GM23248 (cell line): ENCODE results near the gene ELF1. TPM values are rescaled to one million over a fixed set of nuclear protein-coding genes. Genes with fewer than 3 reads are reported as not detected.

Experiments
- DNase-seq: peaks from one replicate; pipeline ENCODE4 v3.0.0-alpha.2; 2015
- H2AFZ ChIP-seq: fragments of 200-600 bp; sonication (generic); 2 replicates; pipeline ENCODE4 v1.6.1; 2016; ENCODE audit warnings: antibody characterized with exemption
- H3F3A ChIP-seq: fragments of 200-600 bp; sonication (generic); 2 replicates; pipeline ENCODE4 v1.6.1; 2016; ENCODE audit warnings: mild to moderate bottlenecking, antibody characterized with exemption, mixed run types; ENCODE audit not compliant: insufficient read depth
- H3K27ac ChIP-seq: fragments of 200-600 bp; sonication (generic); 2 replicates; pipeline ENCODE4 v1.5.1; 2016; ENCODE audit warnings: mild to moderate bottlenecking
- H3K27me3 ChIP-seq: fragments of 200-600 bp; sonication (generic); replicated peaks from 2 replicates; pipeline ENCODE4 v1.6.1; 2016; ENCODE audit warnings: mild to moderate bottlenecking; ENCODE audit not compliant: insufficient read depth
- H3K36me3 ChIP-seq: fragments of 200-600 bp; sonication (generic); 2 replicates; pipeline ENCODE4 v1.6.1; 2016; ENCODE audit warnings: low read depth, mild to moderate bottlenecking
- H3K4me1 ChIP-seq: fragments of 200-600 bp; sonication (generic); 2 replicates; pipeline ENCODE4 v1.6.1; 2016; ENCODE audit warnings: mild to moderate bottlenecking; ENCODE audit not compliant: insufficient read depth
- H3K4me2 ChIP-seq: fragments of 200-600 bp; sonication (generic); one replicate; pipeline ENCODE4 v1.6.1; 2016; ENCODE audit warnings: mild to moderate bottlenecking; ENCODE audit not compliant: unreplicated experiment
- H3K4me3 ChIP-seq: fragments of 200-600 bp; sonication (generic); 2 replicates; pipeline ENCODE4 v1.5.1; 2016; ENCODE audit warnings: mild to moderate bottlenecking
- H3K79me2 ChIP-seq: fragments of 200-600 bp; sonication (generic); 2 replicates; pipeline ENCODE4 v1.6.1; 2016; ENCODE audit warnings: mild to moderate bottlenecking; ENCODE audit not compliant: insufficient read depth
- H3K9ac ChIP-seq: fragments of 200-600 bp; sonication (generic); 2 replicates; pipeline ENCODE4 v1.6.1; 2016; ENCODE audit warnings: mild to moderate bottlenecking
- H3K9me2 ChIP-seq: fragments of 200-600 bp; sonication (generic); 2 replicates; pipeline ENCODE4 v1.6.1; 2016; ENCODE audit warnings: mixed run types, mild to moderate bottlenecking, moderate library complexity; ENCODE audit not compliant: insufficient read depth
- H3K9me3 ChIP-seq: fragments of 200-600 bp; sonication (generic); one replicate; pipeline ENCODE4 v1.6.1; 2017; ENCODE audit warnings: low read depth
- H4K20me1 ChIP-seq: fragments of 200-600 bp; sonication (generic); 2 replicates; pipeline ENCODE4 v1.6.0; 2016; ENCODE audit not compliant: insufficient read depth
- EZH2 ChIP-seq: fragments of 200-600 bp; sonication (generic); IDR thresholded peaks from 2 replicates; pipeline ENCODE4 v1.6.1; 2018; ENCODE audit warnings: antibody characterized with exemption, mild to moderate bottlenecking; ENCODE audit not compliant: insufficient read depth, poor library complexity, severe bottlenecking
- EZH2phosphoT487 ChIP-seq: fragments of 200-600 bp; sonication (generic); IDR thresholded peaks from 2 replicates; pipeline ENCODE4 v1.6.1; 2018; ENCODE audit warnings: antibody characterized with exemption, moderate library complexity, mild to moderate bottlenecking, low read depth; ENCODE audit not compliant: insufficient read depth
- WGBS, 2 experiments: methylation state at CpG; one replicate each; pipeline ENCODE4 v1.1.6; 2015 to 2017; ENCODE audit warnings: low lambda C conversion rate in 2 of 2, low coverage in 1 of 2; ENCODE audit errors: missing lambda C conversion rate in 2 of 2; 5-methylcytosine and 5-hydroxymethylcytosine counted together
- in situ Hi-C: fragments of 300-500 bp; cut with MboI; formaldehyde crosslinking; loops from 2 replicates; pipeline ENCODE4 v1.15.0; 2020
- polyA plus RNA-seq: library from polyadenylated mRNA; unstranded; fragments of >200 nt; fragmentation: Nextera tagmentation; extraction: Ambion mirVana; gene quantifications from 2 replicates; pipeline ENCODE4 v1.2.1, GENCODE V29; 2016
- total RNA-seq: library from RNA; depleted of rRNA; stranded (reverse); fragments of >200 nt; shearing (Covaris generic); gene quantifications from 2 replicates; pipeline ENCODE4 v1.2.3, GENCODE V29; 2014

Gene ELF1
- total and polyA plus RNA-seq, 2 experiments from 2014 or later: 36.1 to 42.7 TPM

DNA sequence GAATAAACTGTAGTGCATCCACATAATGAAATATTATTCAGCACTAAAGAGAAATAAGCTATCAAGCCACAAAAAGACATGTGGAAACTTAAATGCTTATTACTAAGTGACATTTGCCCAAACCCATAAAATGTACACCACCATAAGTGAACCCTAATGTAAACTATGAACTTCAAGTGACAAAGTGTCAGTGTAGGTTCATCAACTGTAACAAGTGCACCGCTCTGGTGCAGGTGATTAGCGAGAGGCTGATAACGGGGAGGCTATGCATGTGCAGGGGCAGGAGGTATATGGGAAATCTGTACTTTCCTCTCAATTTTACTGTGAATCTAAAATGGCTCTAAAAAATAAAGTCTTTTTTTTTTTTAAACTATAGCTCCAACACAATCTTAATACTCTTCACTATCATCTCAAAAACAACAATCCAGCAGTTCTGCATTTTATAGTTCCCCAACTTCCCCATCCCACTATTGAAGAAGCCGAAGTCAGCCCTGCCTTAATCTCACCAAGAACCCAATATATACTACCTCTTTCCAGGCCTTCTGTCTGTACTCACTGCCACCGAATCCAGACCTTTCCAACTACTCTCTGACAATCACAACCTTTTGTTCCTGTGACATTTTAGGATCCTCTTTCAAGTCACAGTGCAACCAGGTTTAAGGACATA lies 22.6 kb downstream of the ELF1 start:
- TF ChIP-seq EZH2: no peak
- TF ChIP-seq EZH2phosphoT487: no peak
- Histone ChIP-seq H3K79me2 (peaks cover 100% of the 10 kb centered on the region), H3K4me1 (no peaks in the 10 kb centered on the region)

DNA sequence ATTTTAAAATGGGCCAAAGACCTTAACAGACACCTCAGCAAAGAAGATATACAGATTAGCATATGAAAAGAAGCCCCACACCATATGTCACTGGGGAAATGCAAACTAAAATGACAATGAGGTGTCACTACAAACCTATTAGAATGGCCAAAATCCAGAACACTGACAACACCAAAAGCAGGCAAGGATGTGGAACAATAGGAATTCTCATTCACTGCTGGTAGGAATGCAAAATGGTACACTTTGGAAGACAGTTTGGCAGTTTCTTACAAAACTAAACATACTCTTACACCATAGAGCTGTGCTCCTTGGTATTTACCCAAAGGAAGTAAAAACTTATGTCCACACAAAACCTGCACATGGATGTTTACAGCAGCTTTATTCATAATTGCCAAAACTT lies 23.1 kb downstream of the ELF1 start:
- no peak for TF ChIP-seq EZH2phosphoT487
- TF ChIP-seq EZH2: no peak
- Histone ChIP-seq H3K4me1 (no peaks in the 10 kb centered on the region), H2AFZ (no peak overlapping the region), H3K9ac (no peak overlapping the region), H3K4me3 (no peak overlapping the region), H4K20me1 (peaks cover 23% of the 10 kb centered on the region), H3K9me2 (no peaks in the 10 kb centered on the region), H3K27ac (no peak overlapping the region), H3K27me3 (no peaks in the 10 kb centered on the region), H3K9me3 (no peaks in the 10 kb centered on the region), H3K4me2 (no peak overlapping the region), H3K36me3 (0 out of 2 replicates have a peak, but pooled peaks cover 2% of the 10 kb centered on the region), H3F3A (no peaks in the 10 kb centered on the region; the same call in 1 of the 2 replicates), H3K79me2 (peaks cover 100% of the 10 kb centered on the region)
- no peak for DNase-seq
- in situ Hi-C loops: no loop called here

More for the DNA sequence above, 22.6 kb downstream of the ELF1 start:
- H3F3A ChIP-seq: no peaks in the 10 kb centered on the region; the same call in 1 of the 2 replicates
- H3K9me3 ChIP-seq: no peaks in the 10 kb centered on the region
- in situ Hi-C loops: no loop called here
- no peaks in the 10 kb centered on the region for H3K9me2 ChIP-seq
- H3K27ac ChIP-seq: no peak overlapping the region
- WGBS, 2 experiments: 86 to 90% methylated on average over 5 of the region's 5 CpGs
- DNase-seq: no peak
- no peak overlapping the region for H3K4me3 ChIP-seq
- H3K9ac ChIP-seq: no peak overlapping the region
- no peak overlapping the region for H3K4me2 ChIP-seq
- H3K27me3 ChIP-seq: no peaks in the 10 kb centered on the region
- peaks cover 23% of the 10 kb centered on the region for H4K20me1 ChIP-seq
- H2AFZ ChIP-seq: no peak overlapping the region
- H3K36me3 ChIP-seq: 0 out of 2 replicates have a peak, but pooled peaks cover 2% of the 10 kb centered on the region

DNA sequence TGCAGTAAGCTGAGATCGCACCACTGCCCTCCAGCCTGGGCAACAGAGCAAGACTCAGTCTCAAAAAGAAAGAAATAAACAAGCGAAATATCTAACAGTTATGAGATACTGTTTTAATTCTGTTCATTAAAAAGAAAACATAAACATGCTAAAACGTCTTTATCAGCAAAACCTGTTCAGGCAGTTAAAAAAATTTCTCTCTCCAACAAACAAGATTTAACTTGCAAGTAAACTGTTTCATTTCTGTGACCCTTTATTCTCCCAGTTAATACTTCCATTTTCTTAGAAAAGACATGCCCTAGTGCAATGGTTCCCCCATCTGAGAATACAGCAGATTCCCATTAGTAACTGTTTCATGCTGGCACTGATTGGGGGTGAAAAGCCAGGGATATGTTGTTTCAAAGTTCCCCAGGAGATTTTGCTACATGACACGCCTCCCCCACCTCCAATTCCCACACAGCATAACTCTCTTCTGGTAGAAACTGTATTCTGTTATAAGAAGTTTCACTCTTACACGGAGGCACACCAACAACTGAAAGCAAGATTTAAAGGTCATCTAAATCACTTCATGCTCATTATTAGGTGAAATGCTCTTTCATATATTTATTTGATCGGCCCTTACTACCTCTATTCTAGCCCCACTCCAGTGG lies 24.4 kb downstream of the ELF1 start:
- Histone ChIP-seq H3K9ac (no peak overlapping the region), H3K9me2 (no peaks in the 10 kb centered on the region), H2AFZ (no peak overlapping the region), H3K4me3 (no peak overlapping the region), H3K27ac (no peak overlapping the region), H3K36me3 (no peaks in the 10 kb centered on the region), H3K4me1 (no peaks in the 10 kb centered on the region), H3K4me2 (no peak overlapping the region), H3K9me3 (no peaks in the 10 kb centered on the region), H4K20me1 (peaks cover 23% of the 10 kb centered on the region), H3F3A (no peaks in the 10 kb centered on the region; the same call in 1 of the 2 replicates), H3K79me2 (peaks cover 100% of the 10 kb centered on the region), H3K27me3 (no peaks in the 10 kb centered on the region)
- DNase-seq: no peak
- in situ Hi-C loops: no loop called here
- WGBS, 2 experiments: 83 to 84% methylated on average over 6 of the region's 6 CpGs
- TF ChIP-seq EZH2 (no peak), EZH2phosphoT487 (no peak)

DNA sequence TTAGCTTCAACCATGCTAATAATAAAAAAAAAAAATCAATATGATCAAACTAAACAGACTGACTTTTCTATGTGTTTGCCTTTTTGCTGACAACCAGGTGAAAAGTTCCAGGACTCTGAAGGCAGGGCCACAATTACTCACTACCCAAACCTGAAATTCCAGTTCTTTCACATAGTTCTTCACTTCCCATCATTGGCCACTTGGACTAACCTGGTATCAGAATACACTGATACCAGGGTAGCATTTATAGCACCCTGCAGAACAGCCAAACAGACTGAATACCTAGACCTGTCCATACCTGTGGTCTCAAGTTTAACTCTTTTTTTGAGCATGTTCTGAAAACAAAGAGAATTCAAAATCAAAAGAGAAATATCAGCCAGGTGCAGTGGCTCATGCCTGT lies 25.1 kb downstream of the ELF1 start:
- TF ChIP-seq EZH2phosphoT487 (no peak), EZH2 (no peak)
- Histone ChIP-seq H3K4me2 (no peak overlapping the region), H3K27me3 (no peaks in the 10 kb centered on the region), H3K9ac (no peak overlapping the region), H3K9me3 (no peaks in the 10 kb centered on the region), H3K9me2 (no peaks in the 10 kb centered on the region), H3K4me1 (no peaks in the 10 kb centered on the region), H3K27ac (no peak overlapping the region), H4K20me1 (peaks cover 18% of the 10 kb centered on the region), H2AFZ (no peak overlapping the region), H3K36me3 (no peaks in the 10 kb centered on the region), H3F3A (no peaks in the 10 kb centered on the region; the same call in 1 of the 2 replicates), H3K79me2 (peaks cover 100% of the 10 kb centered on the region), H3K4me3 (no peak overlapping the region)
- no peak for DNase-seq
- in situ Hi-C loops: no loop called here
